ENCODE results near the gene SMIM41.
"Not testable (repeated sequence)": the region's sequence is repeated elsewhere in the genome, so short reads cannot be mapped to it uniquely, and the experiment has no call there.

Gene SMIM41

GRCh38 chr12:52085682-52086180 is 6.2 kb downstream of the SMIM41 start:
- no peak for DNase-seq (ENCODE audit: low spot score)

- DNase-seq (ENCODE audit: low spot score) = no peak
These were observed 6.9 kb downstream of the SMIM41 start for GRCh38 chr12:52086366-52086765.

DNA sequence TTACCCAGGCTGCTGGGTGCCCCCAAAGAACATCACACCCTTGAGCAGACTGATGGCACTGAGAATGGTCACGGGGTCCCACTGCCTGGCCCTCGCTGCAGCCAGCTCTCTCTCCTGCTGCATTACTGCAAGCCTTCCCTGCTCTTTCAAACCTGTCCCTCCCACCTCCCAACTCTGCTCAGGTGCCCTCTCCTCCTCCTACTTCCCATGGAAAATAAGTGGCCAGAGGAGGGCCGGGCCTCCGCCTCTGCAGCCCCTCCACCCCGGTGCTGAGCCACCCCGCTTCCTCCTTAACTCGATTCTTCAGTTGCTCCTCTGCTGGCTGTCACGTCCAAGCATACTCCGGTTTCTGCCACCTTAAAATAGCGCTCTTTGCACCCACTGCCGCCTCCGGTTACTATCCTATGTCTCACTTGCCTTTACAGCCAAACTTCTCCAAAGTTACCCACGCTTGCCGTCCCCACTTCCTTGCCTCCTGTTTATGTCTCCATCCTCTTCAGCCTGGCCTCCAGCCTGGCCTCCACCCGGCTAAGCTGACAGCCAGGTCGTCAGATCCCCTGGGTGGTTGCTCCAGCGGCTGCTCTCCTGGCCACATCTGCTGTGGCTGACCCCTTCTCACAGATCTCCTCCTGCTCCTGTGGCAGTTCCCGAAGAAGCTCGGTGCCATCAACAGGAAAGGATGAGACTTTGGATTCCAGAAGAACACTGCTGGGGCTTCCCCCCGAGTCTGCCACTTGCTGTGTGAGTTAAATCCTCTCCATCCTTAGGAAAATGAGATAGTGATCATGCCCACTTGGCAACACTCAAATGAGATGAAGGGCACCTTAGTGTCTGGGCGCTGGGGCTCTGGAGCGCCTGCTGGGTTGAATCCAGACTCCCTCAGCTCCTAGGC is 7.7 kb downstream of the SMIM41 start:
- no peak for DNase-seq (ENCODE audit: low spot score)

GRCh38 chr12:52087961-52088820 is 8.7 kb downstream of the SMIM41 start:
- DNase-seq (ENCODE audit: low spot score) = no peak

- no peak for DNase-seq (ENCODE audit: low spot score)
These were observed 10.0 kb downstream of the SMIM41 start for GRCh38 chr12:52089491-52089890.

- no peak for DNase-seq (ENCODE audit: low spot score)
These were observed 10.8 kb downstream of the SMIM41 start for GRCh38 chr12:52090291-52090690.

DNA sequence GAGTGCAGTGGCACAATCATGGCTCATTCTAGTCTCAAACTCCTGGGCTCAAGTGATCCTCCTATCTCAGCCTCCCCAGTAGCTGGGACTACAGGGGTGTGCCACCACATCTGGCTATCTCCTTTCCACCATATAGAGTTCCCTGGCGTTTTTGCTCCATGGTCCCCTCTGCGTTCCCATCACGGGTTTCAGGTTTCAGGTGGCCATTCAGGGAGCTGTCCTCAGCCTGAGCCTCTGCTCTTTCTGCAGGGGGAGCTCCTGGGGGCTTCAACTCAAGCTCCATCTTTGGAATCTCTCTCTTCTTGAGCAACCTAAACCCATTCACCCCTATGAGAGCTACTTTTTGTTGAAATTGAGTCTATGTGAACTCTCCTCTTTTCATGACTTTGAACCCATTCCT is 11.6 kb downstream of the SMIM41 start:
- no peak for DNase-seq (ENCODE audit: low spot score)

DNA sequence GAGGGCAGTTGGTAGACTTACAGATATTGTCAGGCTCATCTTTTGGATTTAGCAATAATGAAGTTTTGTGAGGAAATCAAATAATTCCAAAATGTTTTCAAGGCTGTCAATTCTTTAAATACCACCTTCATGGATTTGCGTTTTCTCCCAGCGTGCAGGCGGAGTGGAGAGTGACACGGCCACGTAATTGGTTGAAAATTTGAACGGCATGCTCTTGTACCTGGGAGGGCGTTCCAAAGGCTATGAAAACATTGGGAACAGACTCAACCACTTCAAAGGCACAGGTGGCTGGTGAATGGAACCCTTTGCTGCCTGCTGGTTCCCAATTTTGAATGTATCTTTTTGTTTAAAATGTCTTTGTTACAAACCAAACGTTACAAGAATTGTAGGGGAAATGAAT is 12.4 kb downstream of the SMIM41 start:
- no peak for DNase-seq (ENCODE audit: low spot score)

DNA sequence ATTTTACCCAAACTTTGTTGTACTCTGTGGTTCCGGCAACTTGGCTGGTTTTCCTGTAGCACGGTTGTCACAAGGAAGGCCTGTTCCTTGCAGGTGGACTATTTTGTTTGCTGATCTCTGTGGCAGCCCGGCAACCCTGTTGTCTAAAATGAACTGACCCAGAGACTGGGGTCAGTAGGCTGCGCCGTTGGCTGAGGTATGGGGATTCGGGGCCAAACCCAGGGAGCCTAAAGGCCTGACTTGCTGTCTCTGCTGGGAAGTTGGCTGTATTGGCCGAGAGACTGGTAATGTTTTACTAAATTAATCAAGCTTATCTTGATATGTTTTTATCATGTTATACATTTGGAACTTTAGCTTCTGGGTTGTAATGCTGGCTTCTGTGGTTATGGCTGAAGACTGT is 13.8 kb downstream of the SMIM41 start:
- DNase-seq (ENCODE audit: low spot score) = no peak

DNA sequence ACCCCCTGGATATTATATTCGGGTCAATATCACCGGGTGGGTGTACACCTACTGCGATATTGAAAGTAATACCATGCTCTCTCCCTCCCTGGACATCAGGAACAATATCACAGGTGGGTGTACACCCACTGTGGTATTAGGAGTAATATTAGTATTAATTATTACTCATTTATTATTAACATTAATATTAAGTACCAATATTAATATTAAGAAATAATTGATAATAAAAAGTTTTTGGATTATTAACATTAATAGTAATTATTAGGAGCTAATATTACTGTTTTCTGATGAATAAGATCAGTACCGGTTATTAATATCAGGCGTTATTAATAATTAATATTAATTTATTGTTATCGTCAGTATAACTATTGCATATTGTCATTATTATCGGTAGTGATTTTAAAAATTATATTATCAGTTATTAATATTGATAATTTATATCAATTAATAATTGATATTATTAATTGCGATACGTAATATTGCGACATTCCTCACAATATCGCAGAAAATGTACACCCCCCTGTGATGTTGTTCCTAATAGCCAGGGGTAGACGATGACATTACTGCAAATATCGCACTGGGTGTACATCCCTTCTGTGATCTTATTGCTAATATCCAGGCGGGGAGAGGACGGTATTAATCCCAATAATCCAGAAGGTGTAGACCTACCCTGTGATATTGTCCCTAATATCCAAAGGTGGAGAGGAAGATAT is 17.0 kb downstream of the SMIM41 start:
- DNase-seq (ENCODE audit: low spot score) = no peak

DNA sequence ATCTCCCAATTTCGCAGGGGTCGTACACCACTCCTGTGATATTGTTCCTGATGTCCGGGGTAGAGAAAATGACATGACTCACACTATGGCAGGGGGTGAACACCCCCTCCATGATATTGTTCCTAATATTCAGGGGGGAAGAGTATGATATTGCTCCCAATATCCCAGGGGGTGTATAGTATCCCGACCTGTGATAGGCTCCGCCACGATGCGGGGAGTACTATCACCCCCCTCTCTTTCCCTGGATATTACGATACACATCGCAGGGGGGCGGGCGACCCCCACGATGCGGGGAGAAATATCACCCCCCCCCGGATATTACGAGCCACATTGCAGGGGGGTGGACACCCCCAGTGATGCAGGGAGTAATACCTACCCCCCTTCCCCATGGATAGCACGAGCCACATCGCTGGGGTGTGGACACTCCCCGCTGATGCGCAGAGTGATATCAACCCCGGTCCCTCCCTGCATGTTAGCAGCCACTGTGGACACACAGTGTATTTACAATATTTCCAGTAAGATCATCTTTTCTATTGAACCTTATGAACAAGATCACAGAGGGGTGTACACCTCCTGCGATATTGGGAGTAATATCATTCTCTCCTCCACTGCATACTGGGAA is 17.7 kb downstream of the SMIM41 start:
- DNase-seq (ENCODE audit: low spot score) = no peak

GRCh38 chr12:52104431-52105089 is 25.1 kb downstream of the SMIM41 start:
- DNase-seq (ENCODE audit: low spot score) = not testable (repeated sequence)

- not testable (repeated sequence) for DNase-seq (ENCODE audit: low spot score)
These were observed 37.0 kb downstream of the SMIM41 start for GRCh38 chr12:52116222-52117125.

DNA sequence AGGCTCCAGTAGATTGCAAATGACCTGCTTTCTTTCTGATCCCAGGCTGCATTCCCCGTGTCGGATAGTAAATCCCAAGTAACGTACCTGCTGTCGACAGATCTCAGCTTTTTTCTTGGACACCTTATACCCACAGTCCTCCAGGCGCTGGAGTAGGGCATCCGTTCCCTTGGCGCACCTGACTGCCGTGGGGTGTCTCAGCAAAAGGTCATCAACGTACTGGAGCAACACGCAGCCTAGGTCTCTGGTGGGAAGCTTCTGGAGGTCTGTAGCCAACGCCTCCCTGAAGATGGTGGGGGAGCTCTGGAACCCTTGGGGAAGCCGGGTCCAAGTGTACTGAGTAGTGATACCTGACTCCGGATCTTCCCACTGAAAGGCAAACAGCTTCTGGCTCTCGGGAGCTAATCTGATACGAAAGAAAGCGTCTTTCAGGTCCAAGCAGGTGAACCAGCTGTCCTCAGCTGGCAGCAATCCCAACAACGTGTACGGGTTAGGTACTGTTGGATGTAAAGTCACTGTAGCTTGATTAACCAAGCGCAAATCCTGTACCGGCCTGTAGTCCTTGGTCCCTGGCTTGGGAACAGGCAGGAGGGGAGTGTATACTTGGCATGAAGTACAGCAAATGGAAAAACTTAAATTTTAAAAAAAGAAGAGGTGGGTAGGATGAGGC is 38.4 kb downstream of the SMIM41 start:
- not testable (repeated sequence) for DNase-seq (ENCODE audit: low spot score)

GRCh38 chr12:52119398-52120254 is 40.1 kb downstream of the SMIM41 start:
- DNase-seq (ENCODE audit: low spot score) = peak; percentile 17

GRCh38 chr12:52120951-52121823 is 41.7 kb downstream of the SMIM41 start:
- DNase-seq (ENCODE audit: low spot score) = no peak

DNA sequence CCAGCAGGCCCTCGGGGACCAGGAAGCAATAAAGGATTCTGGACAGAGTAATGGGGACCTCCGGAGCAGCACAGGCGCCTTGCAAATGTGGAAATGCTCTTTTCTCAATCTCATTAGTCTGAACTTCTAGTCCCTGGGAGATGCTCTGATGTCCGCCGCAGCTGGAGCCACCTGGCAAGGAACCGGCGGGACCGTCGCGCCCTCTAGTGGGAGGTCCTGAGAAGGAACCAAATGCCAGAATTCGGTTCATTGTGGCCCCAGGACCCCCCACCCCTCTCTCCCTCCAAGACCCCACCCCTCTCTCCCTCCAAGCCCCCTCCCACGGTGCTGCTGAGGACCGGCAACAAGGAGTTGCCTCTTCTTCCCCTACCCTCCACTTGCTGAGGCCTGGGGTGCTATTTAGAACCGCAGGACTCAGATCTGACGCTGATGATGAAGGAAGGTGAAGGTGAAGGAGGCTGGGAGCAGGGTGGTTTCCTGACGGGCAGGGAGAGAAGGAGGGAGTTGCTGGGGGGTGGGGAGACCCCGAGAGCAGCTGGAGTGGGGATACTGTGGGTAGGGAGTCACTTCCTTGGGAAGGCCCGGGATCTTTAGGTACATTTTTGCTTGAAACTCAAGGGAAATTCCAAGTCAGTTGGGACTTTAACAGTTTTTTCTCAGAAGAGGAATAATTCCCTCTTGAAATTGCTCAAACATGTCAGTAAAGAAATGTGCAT is 42.5 kb downstream of the SMIM41 start:
- DNase-seq (ENCODE audit: low spot score) = peak; percentile 31
